ENCODE results near the gene MOSMO. TPM values are rescaled to one million over a fixed set of nuclear protein-coding genes. Genes with fewer than 3 reads are reported as not detected.

Gene MOSMO
- total RNA-seq, 4 donors from 2014 or later = 17.9 to 39.5 (median 30.3) TPM

- Histone ChIP-seq H3K36me3 (no peaks in the 10 kb centered on the region), H3K4me1 (no peaks in the 10 kb centered on the region), H3K4me3 (no peak overlapping the region), H3K27ac (no peak overlapping the region), H3K9me3 (no peaks in the 10 kb centered on the region), H3K27me3 (no peaks in the 10 kb centered on the region)
- no peak for TF ChIP-seq POLR2A (IDR thresholded peaks at IDR 0.05)
- TF ChIP-seq CTCF (IDR thresholded peaks at IDR 0.05) = no peak
- intact Hi-C loops (cut with DNase I; ENCODE audit: low total_unique reads) = no loop called here
- no peak for DNase-seq
Measured at GRCh38 chr16:22081050-22081449, 73.1 kb downstream of the MOSMO start.

- Histone ChIP-seq H3K27ac (no peak overlapping the region), H3K27me3 (no peaks in the 10 kb centered on the region), H3K4me3 (no peak overlapping the region), H3K36me3 (no peaks in the 10 kb centered on the region), H3K9me3 (no peaks in the 10 kb centered on the region), H3K4me1 (no peaks in the 10 kb centered on the region)
- TF ChIP-seq CTCF (IDR thresholded peaks at IDR 0.05) (no peak), POLR2A (IDR thresholded peaks at IDR 0.05) (no peak)
- intact Hi-C loops (cut with DNase I; ENCODE audit: low total_unique reads) = no loop called here
- DNase-seq = no peak
Measured at GRCh38 chr16:22086440-22086839, 78.5 kb downstream of the MOSMO start.

DNA sequence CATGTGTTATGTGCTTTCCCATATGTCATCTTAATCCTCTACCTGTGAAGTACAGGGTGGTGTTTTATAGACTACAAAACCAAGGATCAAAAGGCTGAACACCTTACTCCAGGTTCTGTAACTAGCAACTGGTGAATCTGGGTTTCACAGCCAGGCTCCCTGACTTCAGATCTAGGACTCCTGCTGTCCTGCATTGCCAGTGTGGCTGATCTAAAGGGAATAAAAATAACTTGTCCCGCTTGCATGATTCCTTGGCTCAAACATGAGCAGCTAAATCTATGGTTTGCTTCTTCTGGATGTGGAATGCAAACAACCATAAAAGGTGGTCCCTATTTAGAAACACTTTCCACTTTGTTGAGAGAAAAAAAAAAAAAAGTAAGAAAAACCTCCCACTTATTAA lies 80.7 kb downstream of the MOSMO start:
- Histone ChIP-seq H3K9me3 (no peaks in the 10 kb centered on the region), H3K4me1 (no peaks in the 10 kb centered on the region), H3K27ac (no peak overlapping the region), H3K4me3 (no peak overlapping the region), H3K27me3 (no peaks in the 10 kb centered on the region), H3K36me3 (no peaks in the 10 kb centered on the region)
- TF ChIP-seq CTCF (IDR thresholded peaks at IDR 0.05) (no peak), POLR2A (IDR thresholded peaks at IDR 0.05) (no peak)
- intact Hi-C loops (cut with DNase I; ENCODE audit: low total_unique reads) = no loop called here
- DNase-seq = no peak

DNA sequence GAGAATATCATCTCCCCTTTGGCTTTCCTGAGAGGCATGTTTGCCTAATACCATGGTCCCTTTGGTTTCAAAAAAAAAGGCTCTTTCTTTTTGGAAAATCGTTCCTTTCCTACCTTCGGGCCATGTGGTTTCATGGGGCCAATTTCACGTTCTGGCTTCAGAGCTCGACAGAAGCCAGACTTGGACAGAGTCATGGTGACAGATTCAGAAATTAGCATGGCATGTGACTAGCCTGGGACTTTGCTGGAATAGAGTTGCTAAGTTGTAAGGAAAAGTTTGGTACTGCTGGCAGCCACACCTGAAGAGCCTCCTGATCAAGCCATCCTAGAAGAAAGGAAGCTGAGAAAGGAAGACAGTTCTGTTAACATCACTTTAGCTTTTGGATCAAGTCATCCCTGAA lies 82.0 kb downstream of the MOSMO start:
- intact Hi-C loops (cut with DNase I; ENCODE audit: low total_unique reads) = no loop called here
- H3K4me3 ChIP-seq = no peak overlapping the region
- no peak overlapping the region for H3K27ac ChIP-seq
- H3K4me1 ChIP-seq = no peaks in the 10 kb centered on the region
- no peak for DNase-seq
- TF ChIP-seq POLR2A (IDR thresholded peaks at IDR 0.05) = no peak
- TF ChIP-seq CTCF (IDR thresholded peaks at IDR 0.05) = no peak
- H3K36me3 ChIP-seq = no peaks in the 10 kb centered on the region
- H3K9me3 ChIP-seq = no peaks in the 10 kb centered on the region
- H3K27me3 ChIP-seq = no peaks in the 10 kb centered on the region

GRCh38 chr16:22091721-22092120 lies 83.8 kb downstream of the MOSMO start:
- intact Hi-C loops (cut with DNase I; ENCODE audit: low total_unique reads) = no loop called here
- no peak for DNase-seq
- H3K4me1 ChIP-seq = no peaks in the 10 kb centered on the region
- no peaks in the 10 kb centered on the region for H3K36me3 ChIP-seq
- no peaks in the 10 kb centered on the region for H3K9me3 ChIP-seq
- TF ChIP-seq POLR2A (IDR thresholded peaks at IDR 0.05) (no peak), CTCF (IDR thresholded peaks at IDR 0.05) (no peak)
- no peak overlapping the region for H3K27ac ChIP-seq
- H3K27me3 ChIP-seq = no peaks in the 10 kb centered on the region
- H3K4me3 ChIP-seq = no peak overlapping the region
